ENCODE results near the gene PRPF40A.

The PRPF40A gene

DNA sequence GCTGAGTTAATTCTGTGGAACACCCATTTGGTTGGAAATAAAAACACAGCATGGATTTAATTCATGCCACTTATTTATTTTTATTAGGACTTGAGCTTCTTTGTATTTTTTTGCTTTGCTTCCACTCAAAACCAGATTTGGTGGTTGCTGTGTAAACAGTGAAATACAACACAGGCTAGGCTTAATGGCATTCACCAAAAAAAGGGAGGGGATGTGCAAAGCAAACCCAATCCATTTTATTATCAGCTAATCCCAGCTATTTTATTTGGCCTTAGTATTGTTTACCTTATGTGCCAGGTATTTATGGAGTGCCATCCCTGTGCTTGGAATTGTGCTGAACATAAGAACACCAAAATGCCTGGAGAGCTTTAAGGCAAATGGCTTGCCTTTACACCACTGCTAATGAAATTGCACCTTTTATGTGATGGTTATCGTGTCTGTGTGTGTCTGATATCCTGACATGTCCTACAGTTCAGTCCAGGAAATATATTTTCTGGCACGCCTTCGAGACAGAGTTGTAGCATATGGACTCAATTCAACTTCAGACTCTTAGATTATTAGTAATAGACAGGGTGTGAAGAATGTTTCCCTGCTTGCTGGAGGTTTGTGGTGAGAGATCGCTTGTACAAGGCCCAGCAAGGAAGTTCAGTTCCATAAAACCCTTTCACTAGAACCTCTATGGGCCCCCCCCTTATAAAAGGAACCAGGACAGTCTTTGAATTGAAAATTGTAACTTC, 99.6 kb downstream of the PRPF40A start:
- Histone ChIP-seq H3K27ac (ENCODE audit: insufficient read depth in 1 of 2, low read depth in 1 of 2, low read length in 2 of 2, poor library complexity in 1 of 2, severe bottlenecking in 2 of 2) (no peak overlapping the region), H3K36me3 (ENCODE audit: control insufficient read depth in 4 of 4, insufficient read depth in 4 of 4, low read length in 3 of 4) (peaks cover 0 to 2% (median 0%) of the 10 kb centered on the region in 4 experiments), H3K27me3 (replicated peaks in 2 of 5; ENCODE audit: control insufficient read depth in 4 of 5, insufficient read depth in 5 of 5, low read length in 4 of 5) (no peaks in the 10 kb centered on the region), H3K9me3 (ENCODE audit: control extremely low read depth in 1 of 5, control insufficient read depth in 4 of 5, insufficient read depth in 2 of 5, low read depth in 1 of 5, low read length in 4 of 5) (no peaks in the 10 kb centered on the region), H3K4me1 (ENCODE audit: control extremely low read depth in 1 of 4, control insufficient read depth in 4 of 4, insufficient read depth in 4 of 4, low read length in 3 of 4) (peaks cover 4 to 16% (median 7%) of the 10 kb centered on the region in 4 experiments), H3K4me3 (ENCODE audit: control insufficient read depth in 1 of 7, extremely low read depth in 1 of 7, insufficient read depth in 4 of 7, low read depth in 2 of 7, low read length in 6 of 7) (no peak overlapping the region)
- ChIA-PET CTCF (interaction anchor here (1.2 to 2.8 kb wide), 4 partner anchors 18 to 581 kb away, joined by 3 to 10 read pairs (median 5); no protein-coding TSS in a partner anchor), POLR2A (no interaction called here)
- 86% methylated on average over 1 of the region's 4 CpGs for WGBS (ENCODE audit: insufficient coverage)
- no peak for DNase-seq

DNA sequence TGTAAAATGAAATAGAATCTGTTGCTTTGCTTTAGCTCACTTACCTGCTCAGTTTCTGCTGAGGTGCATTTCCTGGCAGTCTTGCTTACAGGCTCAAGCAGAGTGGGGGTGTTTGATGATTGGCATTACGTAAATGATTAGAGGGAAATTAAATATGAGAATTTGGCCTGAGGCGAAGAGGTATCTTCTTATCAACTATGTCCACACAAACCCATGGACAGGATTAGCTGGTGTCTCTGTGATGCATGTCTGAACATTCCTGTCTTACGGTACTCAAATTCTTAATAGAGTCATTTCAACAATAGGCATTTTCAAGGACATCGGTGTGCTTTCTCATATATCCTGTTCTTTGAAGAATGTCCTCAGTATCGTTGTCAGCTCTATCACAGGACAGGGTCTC, 102.1 kb downstream of the PRPF40A start:
- 100% methylated on average over 4 of the region's 5 CpGs for WGBS (ENCODE audit: insufficient coverage)
- no peak for DNase-seq
- Histone ChIP-seq H3K4me1 (ENCODE audit: control extremely low read depth in 1 of 4, control insufficient read depth in 4 of 4, insufficient read depth in 4 of 4, low read length in 3 of 4) (peaks cover 16 to 30% (median 20%) of the 10 kb centered on the region in 4 experiments), H3K27me3 (replicated peaks in 2 of 5; ENCODE audit: control insufficient read depth in 4 of 5, insufficient read depth in 5 of 5, low read length in 4 of 5) (no peaks in the 10 kb centered on the region), H3K36me3 (ENCODE audit: control insufficient read depth in 4 of 4, insufficient read depth in 4 of 4, low read length in 3 of 4) (peaks cover 0 to 2% (median 0%) of the 10 kb centered on the region in 4 experiments), H3K9me3 (ENCODE audit: control extremely low read depth in 1 of 5, control insufficient read depth in 4 of 5, insufficient read depth in 2 of 5, low read depth in 1 of 5, low read length in 4 of 5) (no peaks in the 10 kb centered on the region), H3K27ac (ENCODE audit: insufficient read depth in 1 of 2, low read depth in 1 of 2, low read length in 2 of 2, poor library complexity in 1 of 2, severe bottlenecking in 2 of 2) (no peak overlapping the region), H3K4me3 (ENCODE audit: control insufficient read depth in 1 of 7, extremely low read depth in 1 of 7, insufficient read depth in 4 of 7, low read depth in 2 of 7, low read length in 6 of 7) (no peak overlapping the region)
- POLR2A ChIA-PET, result no interaction called here
- CTCF ChIA-PET, result interaction anchor here (1.1 to 5.3 kb wide), 4 partner anchors 11 to 32 kb away, joined by 4 to 35 read pairs (median 7); no protein-coding TSS in a partner anchor

DNA sequence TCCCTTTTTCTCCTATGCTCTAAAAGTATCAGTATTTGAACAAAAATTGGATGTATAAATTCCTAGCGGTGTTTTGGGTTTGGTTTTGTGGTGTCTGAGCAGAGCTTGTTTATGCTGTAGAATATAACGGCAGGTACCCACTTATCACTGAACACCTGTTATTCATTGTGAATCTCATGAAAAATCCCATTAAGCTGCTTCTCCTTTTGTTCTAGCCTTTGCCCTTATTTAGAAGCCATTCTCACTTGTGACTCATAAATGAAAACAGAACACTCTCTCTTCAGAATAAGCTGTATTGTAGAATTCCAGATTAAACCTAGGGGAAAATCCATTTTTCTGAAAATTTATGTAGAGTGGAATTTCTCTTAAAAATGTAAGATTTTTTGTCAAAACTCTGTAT, 104.0 kb downstream of the PRPF40A start:
- POLR2A ChIA-PET, result no interaction called here
- peak in 2 of 3 donors; percentile 24 to 57 for DNase-seq

DNA sequence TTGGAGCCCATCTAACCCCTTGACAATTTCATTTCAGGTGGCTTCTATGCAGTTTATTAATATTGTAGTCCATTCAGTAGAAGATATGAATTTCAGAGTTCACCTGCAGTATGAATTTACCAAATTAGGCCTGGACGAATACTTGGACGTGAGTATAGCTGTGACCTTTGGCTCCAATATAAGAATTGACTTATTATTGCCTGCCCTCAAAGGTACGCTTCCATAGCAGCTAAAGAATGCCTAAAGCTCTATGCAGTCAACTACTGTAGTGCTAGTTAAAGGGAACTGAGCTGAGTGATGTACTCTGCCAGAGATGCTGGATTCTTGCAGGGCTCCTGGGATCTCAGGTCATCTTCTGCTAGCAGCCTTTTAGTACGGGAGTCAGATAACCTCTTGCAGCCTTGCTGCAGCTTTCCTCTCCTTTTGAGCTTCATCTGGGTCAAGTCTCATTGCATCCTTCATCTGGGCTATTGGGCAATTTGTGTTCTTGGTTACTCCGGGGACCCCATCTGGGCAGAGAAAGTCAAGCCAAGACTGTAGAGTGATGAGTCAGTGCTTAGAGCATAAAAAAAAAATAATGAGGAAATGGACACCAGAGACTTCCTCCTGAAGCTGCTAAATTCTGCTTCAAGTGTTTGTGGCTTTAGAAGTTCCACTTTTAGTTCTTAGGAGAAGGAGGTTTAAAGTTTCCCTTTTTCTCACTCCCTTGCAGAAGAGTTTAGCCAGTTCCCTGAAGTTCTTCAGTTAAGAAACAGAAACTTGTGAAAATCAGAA, 105.6 kb downstream of the PRPF40A start:
- POLR2A ChIA-PET, result interaction anchor here (0.5 to 0.7 kb wide), 3 partner anchors 26 to 1497 kb away, joined by 3 to 4 read pairs (median 4); no protein-coding TSS in a partner anchor
- 29% methylated on average over 3 of the region's 5 CpGs for WGBS (ENCODE audit: insufficient coverage)
- peak overlapping the region in 6 of 7 experiments; percentile 35 to 63 (median 47) for H3K4me3 ChIP-seq (ENCODE audit: control insufficient read depth in 1 of 7, extremely low read depth in 1 of 7, insufficient read depth in 4 of 7, low read depth in 2 of 7, low read length in 6 of 7)
- no peaks in the 10 kb centered on the region for H3K36me3 ChIP-seq (ENCODE audit: control insufficient read depth in 4 of 4, insufficient read depth in 4 of 4, low read length in 3 of 4)
- peak; percentile 83 to 95 (median 92) for DNase-seq
- H3K9me3 ChIP-seq (ENCODE audit: control extremely low read depth in 1 of 5, control insufficient read depth in 4 of 5, insufficient read depth in 2 of 5, low read depth in 1 of 5, low read length in 4 of 5), result no peaks in the 10 kb centered on the region
- no peak overlapping the region for H3K27ac ChIP-seq (ENCODE audit: insufficient read depth in 1 of 2, low read depth in 1 of 2, low read length in 2 of 2, poor library complexity in 1 of 2, severe bottlenecking in 2 of 2)
- peaks cover 16 to 36% (median 20%) of the 10 kb centered on the region in 4 experiments for H3K4me1 ChIP-seq (ENCODE audit: control extremely low read depth in 1 of 4, control insufficient read depth in 4 of 4, insufficient read depth in 4 of 4, low read length in 3 of 4)
- CTCF ChIA-PET, result interaction anchor here (1.3 to 5.3 kb wide), 3 partner anchors 15 to 436 kb away, joined by 3 to 35 read pairs (median 4); partner anchors contain the start of gene STAM2
- no peaks in the 10 kb centered on the region for H3K27me3 ChIP-seq (replicated peaks in 2 of 5; ENCODE audit: control insufficient read depth in 4 of 5, insufficient read depth in 5 of 5, low read length in 4 of 5)

More for the DNA sequence above, 104.0 kb downstream of the PRPF40A start:
- H3K36me3 ChIP-seq (ENCODE audit: control insufficient read depth in 4 of 4, insufficient read depth in 4 of 4, low read length in 3 of 4), result peaks cover 0 to 2% (median 0%) of the 10 kb centered on the region in 4 experiments
- CTCF ChIA-PET, result interaction anchor here (1.2 to 5.3 kb wide), 3 partner anchors 13 to 203 kb away, joined by 3 to 35 read pairs (median 3); no protein-coding TSS in a partner anchor
- H3K4me3 ChIP-seq (ENCODE audit: control insufficient read depth in 1 of 7, extremely low read depth in 1 of 7, insufficient read depth in 4 of 7, low read depth in 2 of 7, low read length in 6 of 7), result no peak overlapping the region
- no peak overlapping the region for H3K27ac ChIP-seq (ENCODE audit: insufficient read depth in 1 of 2, low read depth in 1 of 2, low read length in 2 of 2, poor library complexity in 1 of 2, severe bottlenecking in 2 of 2)
- no peaks in the 10 kb centered on the region for H3K9me3 ChIP-seq (ENCODE audit: control extremely low read depth in 1 of 5, control insufficient read depth in 4 of 5, insufficient read depth in 2 of 5, low read depth in 1 of 5, low read length in 4 of 5)
- WGBS (ENCODE audit: insufficient coverage), result no CpG with 5 or more reads among the region's 2 CpGs
- no peaks in the 10 kb centered on the region for H3K27me3 ChIP-seq (replicated peaks in 2 of 5; ENCODE audit: control insufficient read depth in 4 of 5, insufficient read depth in 5 of 5, low read length in 4 of 5)
- H3K4me1 ChIP-seq (ENCODE audit: control extremely low read depth in 1 of 4, control insufficient read depth in 4 of 4, insufficient read depth in 4 of 4, low read length in 3 of 4), result peaks cover 16 to 34% (median 20%) of the 10 kb centered on the region in 4 experiments

DNA sequence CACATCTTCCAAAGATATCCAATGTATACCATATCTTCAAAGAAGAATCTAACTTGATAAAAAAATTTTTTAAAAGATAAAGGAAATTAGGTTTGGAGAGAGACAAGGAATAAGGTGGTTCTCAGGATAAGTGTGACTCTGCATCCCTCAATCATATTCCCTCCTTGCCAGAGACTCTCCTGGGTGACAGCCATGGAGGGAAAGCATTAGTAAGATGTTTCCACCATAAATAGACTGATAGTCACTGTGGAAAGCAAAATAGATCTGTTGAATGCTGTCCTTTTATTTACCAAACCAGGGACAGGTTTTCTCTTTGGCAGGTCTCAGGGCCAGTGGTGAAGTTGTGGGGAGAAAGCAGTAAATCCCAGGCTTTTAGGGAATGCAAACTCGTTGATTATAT, 107.6 kb downstream of the PRPF40A start:
- ChIA-PET CTCF (no interaction called here), POLR2A (no interaction called here)
- DNase-seq, result no peak
- Histone ChIP-seq H3K9me3 (ENCODE audit: control extremely low read depth in 1 of 5, control insufficient read depth in 4 of 5, insufficient read depth in 2 of 5, low read depth in 1 of 5, low read length in 4 of 5) (no peaks in the 10 kb centered on the region), H3K4me1 (ENCODE audit: control extremely low read depth in 1 of 4, control insufficient read depth in 4 of 4, insufficient read depth in 4 of 4, low read length in 3 of 4) (peaks cover 16 to 36% (median 20%) of the 10 kb centered on the region in 4 experiments), H3K27me3 (replicated peaks in 2 of 5; ENCODE audit: control insufficient read depth in 4 of 5, insufficient read depth in 5 of 5, low read length in 4 of 5) (no peaks in the 10 kb centered on the region), H3K36me3 (ENCODE audit: control insufficient read depth in 4 of 4, insufficient read depth in 4 of 4, low read length in 3 of 4) (no peaks in the 10 kb centered on the region), H3K4me3 (ENCODE audit: control insufficient read depth in 1 of 7, extremely low read depth in 1 of 7, insufficient read depth in 4 of 7, low read depth in 2 of 7, low read length in 6 of 7) (no peak overlapping the region), H3K27ac (ENCODE audit: insufficient read depth in 1 of 2, low read depth in 1 of 2, low read length in 2 of 2, poor library complexity in 1 of 2, severe bottlenecking in 2 of 2) (no peak overlapping the region)
- 88% methylated on average over 1 of the region's 1 CpG for WGBS (ENCODE audit: insufficient coverage)

DNA sequence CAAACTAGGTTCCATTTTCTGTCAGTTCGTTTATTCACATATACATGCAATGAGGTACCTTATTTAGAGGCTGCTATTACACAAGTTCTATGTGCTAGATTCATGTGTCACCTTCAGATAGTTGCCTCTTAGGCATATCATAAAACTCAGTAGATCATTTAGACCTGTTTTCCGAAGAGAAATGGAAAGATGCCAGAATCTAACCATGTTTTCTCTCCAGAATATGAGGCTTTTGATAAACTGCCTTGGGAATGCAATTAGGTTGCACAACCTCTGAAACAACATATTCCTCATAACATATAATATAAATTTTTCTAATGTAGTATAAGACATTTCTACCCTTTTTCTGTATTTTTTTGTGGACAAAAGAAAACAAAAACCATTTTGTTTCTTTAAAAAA, 108.1 kb downstream of the PRPF40A start:
- H3K4me1 ChIP-seq (ENCODE audit: control extremely low read depth in 1 of 4, control insufficient read depth in 4 of 4, insufficient read depth in 4 of 4, low read length in 3 of 4), result peaks cover 16 to 36% (median 20%) of the 10 kb centered on the region in 4 experiments

More for the DNA sequence above, 108.1 kb downstream of the PRPF40A start:
- Histone ChIP-seq H3K27ac (ENCODE audit: insufficient read depth in 1 of 2, low read depth in 1 of 2, low read length in 2 of 2, poor library complexity in 1 of 2, severe bottlenecking in 2 of 2) (no peak overlapping the region), H3K27me3 (replicated peaks in 2 of 5; ENCODE audit: control insufficient read depth in 4 of 5, insufficient read depth in 5 of 5, low read length in 4 of 5) (no peaks in the 10 kb centered on the region), H3K36me3 (ENCODE audit: control insufficient read depth in 4 of 4, insufficient read depth in 4 of 4, low read length in 3 of 4) (no peaks in the 10 kb centered on the region), H3K9me3 (ENCODE audit: control extremely low read depth in 1 of 5, control insufficient read depth in 4 of 5, insufficient read depth in 2 of 5, low read depth in 1 of 5, low read length in 4 of 5) (no peaks in the 10 kb centered on the region), H3K4me3 (ENCODE audit: control insufficient read depth in 1 of 7, extremely low read depth in 1 of 7, insufficient read depth in 4 of 7, low read depth in 2 of 7, low read length in 6 of 7) (no peak overlapping the region)
- CTCF ChIA-PET, result no interaction called here
- POLR2A ChIA-PET, result no interaction called here
- 100% methylated on average over 2 of the region's 2 CpGs for WGBS (ENCODE audit: insufficient coverage)
- no peak for DNase-seq

All from common myeloid progenitor, CD34-positive (primary cell).